K562 (cell line): ENCODE data around the gene COX15. TPM values are rescaled to one million over a fixed set of nuclear protein-coding genes. Genes with fewer than 3 reads are reported as not detected.

ENCODE experiments used
- CC2D1A ChIP-seq: fragments of 450-650 bp; IDR thresholded peaks from 2 replicates; pipeline ENCODE4 v1.6.1; 2017; ENCODE audit warnings: mild to moderate bottlenecking
- DNMT1 ChIP-seq: fragments of 450-650 bp; IDR thresholded peaks from 2 replicates; pipeline ENCODE4 v1.6.1; 2016; ENCODE audit warnings: antibody characterized with exemption, mild to moderate bottlenecking
- GATA2 ChIP-seq: sonication (generic); formaldehyde crosslinking; IDR thresholded peaks from 2 replicates; pipeline ENCODE4 v1.4.0; 2020; ENCODE audit warnings: mild to moderate bottlenecking, missing genetic modification reagents
- HINFP ChIP-seq: fragments of 450-650 bp; conservative IDR thresholded peaks from 2 replicates; pipeline ENCODE4 v1.6.1; 2016; ENCODE audit warnings: missing genetic modification characterization, low read depth, mild to moderate bottlenecking, control low read depth, missing compliant biosample characterization
- KLF13 ChIP-seq: fragments of 450-650 bp; IDR thresholded peaks from 2 replicates; pipeline ENCODE4 v1.6.1; 2016; ENCODE audit warnings: missing genetic modification characterization, low read depth, mild to moderate bottlenecking, missing compliant biosample characterization, moderate library complexity, borderline replicate concordance
- MTA3 ChIP-seq: fragments of 450-650 bp; formaldehyde crosslinking; IDR thresholded peaks from 2 replicates; pipeline ENCODE4 v1.6.1; 2017; ENCODE audit warnings: mild to moderate bottlenecking, borderline replicate concordance
- NFRKB ChIP-seq: fragments of 450-650 bp; IDR thresholded peaks from 2 replicates; pipeline ENCODE4 v1.6.1; 2016; ENCODE audit warnings: low read depth
- NR2C2 ChIP-seq, 2 experiments: fragments of 200-800 bp in 1 of 2; sonication (Bioruptor generic) in 1 of 2; sonication (generic) in 1 of 2; formaldehyde crosslinking in 1 of 2; IDR thresholded peaks; 2 replicates each; pipeline versions ENCODE4 v1.6.1 to v1.8.0; 2016 to 2022; ENCODE audit warnings: mild to moderate bottlenecking in 1 of 2, missing compliant biosample characterization in 1 of 2, missing genetic modification characterization in 1 of 2, missing genetic modification reagents in 1 of 2
- NUFIP1 ChIP-seq: fragments of 450-650 bp; IDR thresholded peaks from 2 replicates; pipeline ENCODE4 v1.6.1; 2018; ENCODE audit not compliant: partially characterized antibody
- PATZ1 ChIP-seq: fragments of 250-450 bp; sonication (Bioruptor Pico); IDR thresholded peaks from 2 replicates; pipeline ENCODE4 v1.5.0; 2020; ENCODE audit warnings: mild to moderate bottlenecking, borderline replicate concordance
- PCBP2 ChIP-seq: fragments of 200-400 bp; formaldehyde crosslinking; IDR thresholded peaks from 2 replicates; pipeline ENCODE4 v1.6.1; 2018; ENCODE audit warnings: low read length, low read depth, mild to moderate bottlenecking, moderate library complexity; ENCODE audit not compliant: poor library complexity, severe bottlenecking
- POLR2A ChIP-seq: fragments of 450-650 bp; conservative IDR thresholded peaks from 2 replicates; pipeline ENCODE4 v1.6.1; 2016
- PTRF ChIP-seq: fragments of 450-650 bp; IDR thresholded peaks from 2 replicates; pipeline ENCODE4 v1.6.1; 2016; ENCODE audit warnings: mild to moderate bottlenecking, missing genetic modification characterization, missing compliant biosample characterization
- RFX5 ChIP-seq: IDR thresholded peaks from 2 replicates; pipeline ENCODE4 v1.6.1; 2011; ENCODE audit warnings: low read depth, mild to moderate bottlenecking, improper control_type of control experiment, low read length
- ZBTB7A ChIP-seq: IDR thresholded peaks from 2 replicates; pipeline ENCODE4 v1.6.1; 2011; ENCODE audit warnings: low read depth, mild to moderate bottlenecking, low read length, moderate library complexity, borderline replicate concordance; ENCODE audit not compliant: control insufficient read depth
- ZEB2 ChIP-seq: fragments of 450-650 bp; IDR thresholded peaks from 2 replicates; pipeline ENCODE4 v1.6.1; 2016
- ZNF316 ChIP-seq: fragments of 450-650 bp; IDR thresholded peaks from 2 replicates; pipeline ENCODE4 v1.6.1; 2016
- polyA plus RNA-seq, 8 experiments: library from polyadenylated mRNA; depleted of rRNA in 4 of 8; stranded (reverse) in 5 of 8; unstranded in 3 of 8; fragments of >200 nt; fragmentation: Nextera tagmentation in 2 of 8; fragmentation: Illumina TruSeq in 1 of 8; extraction: Ambion mirVana in 2 of 8; extraction: Trizol in 1 of 8; gene quantifications; 2 replicates each; pipeline versions ENCODE4 v1.2.1 to v1.2.3, GENCODE V29; 2011 to 2014; ENCODE audit warnings: inconsistent platforms in 1 of 8, missing spikeins in 1 of 8
- total RNA-seq, 7 experiments: library from RNA; depleted of rRNA in 6 of 7; stranded (reverse); fragments of >200 nt in 6 of 7; fragmentation: Illumina TruSeq in 2 of 7; extraction: Trizol in 2 of 7; gene quantifications; 2 replicates each; pipeline versions ENCODE4 v1.2.1 to v1.2.3, GENCODE V29; 2011 to 2021; ENCODE audit warnings: low replicate concordance in 1 of 7
- TF ChIP-seq, protein P1 (sequence below): fragments of 250-450 bp; sonication (Bioruptor Pico); IDR thresholded peaks from 2 replicates; pipeline ENCODE4 v1.4.0; 2020; ENCODE audit warnings: mild to moderate bottlenecking, moderate library complexity, borderline replicate concordance
- TF ChIP-seq, protein P2 (sequence below): fragments of 450-650 bp; formaldehyde crosslinking; IDR thresholded peaks from 2 replicates; pipeline ENCODE4 v1.4.0; 2020; ENCODE audit warnings: mild to moderate bottlenecking, moderate library complexity

COX15 gene
- total and polyA plus RNA-seq, 9 of the 15 experiments (the other 6 are each of a cell fraction or from before 2014, with no cell fraction given): 17.4 to 45.1 (median 23.7) TPM

DNA sequence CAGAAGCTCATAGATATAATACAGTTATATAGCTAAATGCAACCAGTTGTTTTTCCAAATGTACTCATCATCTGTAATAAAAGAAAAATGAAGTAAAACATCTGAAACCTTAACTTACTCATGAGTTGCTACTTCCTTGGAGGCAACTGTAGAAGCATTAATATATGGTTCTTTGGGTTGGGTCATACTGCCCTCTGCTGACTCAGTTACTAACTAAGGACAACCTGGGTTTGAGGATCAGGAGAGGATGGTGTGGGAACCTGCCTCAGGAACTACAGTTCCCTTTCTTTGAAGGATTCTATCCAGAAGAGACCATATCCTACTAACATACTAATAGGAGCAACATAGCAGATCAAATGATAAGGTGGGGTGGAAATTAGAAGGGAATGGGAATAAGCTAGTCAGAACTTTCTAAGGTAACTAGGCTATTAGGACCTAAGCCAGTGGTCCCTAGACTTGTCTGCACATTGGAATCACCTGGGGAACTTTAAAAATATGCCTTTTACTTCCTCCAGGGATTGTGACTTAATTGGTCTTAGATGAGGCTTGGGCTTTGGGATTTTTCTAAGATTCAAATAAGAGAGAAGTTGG, 20.7 kb downstream of the COX15 start (continued):
- TF ChIP-seq, protein P1, sequence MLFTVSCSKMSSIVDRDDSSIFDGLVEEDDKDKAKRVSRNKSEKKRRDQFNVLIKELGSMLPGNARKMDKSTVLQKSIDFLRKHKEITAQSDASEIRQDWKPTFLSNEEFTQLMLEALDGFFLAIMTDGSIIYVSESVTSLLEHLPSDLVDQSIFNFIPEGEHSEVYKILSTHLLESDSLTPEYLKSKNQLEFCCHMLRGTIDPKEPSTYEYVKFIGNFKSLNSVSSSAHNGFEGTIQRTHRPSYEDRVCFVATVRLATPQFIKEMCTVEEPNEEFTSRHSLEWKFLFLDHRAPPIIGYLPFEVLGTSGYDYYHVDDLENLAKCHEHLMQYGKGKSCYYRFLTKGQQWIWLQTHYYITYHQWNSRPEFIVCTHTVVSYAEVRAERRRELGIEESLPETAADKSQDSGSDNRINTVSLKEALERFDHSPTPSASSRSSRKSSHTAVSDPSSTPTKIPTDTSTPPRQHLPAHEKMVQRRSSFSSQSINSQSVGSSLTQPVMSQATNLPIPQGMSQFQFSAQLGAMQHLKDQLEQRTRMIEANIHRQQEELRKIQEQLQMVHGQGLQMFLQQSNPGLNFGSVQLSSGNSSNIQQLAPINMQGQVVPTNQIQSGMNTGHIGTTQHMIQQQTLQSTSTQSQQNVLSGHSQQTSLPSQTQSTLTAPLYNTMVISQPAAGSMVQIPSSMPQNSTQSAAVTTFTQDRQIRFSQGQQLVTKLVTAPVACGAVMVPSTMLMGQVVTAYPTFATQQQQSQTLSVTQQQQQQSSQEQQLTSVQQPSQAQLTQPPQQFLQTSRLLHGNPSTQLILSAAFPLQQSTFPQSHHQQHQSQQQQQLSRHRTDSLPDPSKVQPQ (CRISPR knock-in tag): no peak
- TF ChIP-seq ZNF316 (peak; percentile 26; the same call in 1 of the 2 replicates), NFRKB (no peak), NR2C2 (CRISPR knock-in tag; IDR thresholded peaks at IDR 0.05) (no peak), NR2C2 (tag; IDR thresholded peaks at IDR 0.05) (no peak), KLF13 (tag) (no peak), PTRF (tag) (no peak), ZEB2 (no peak), CC2D1A (no peak), MTA3 (no peak), PCBP2 (no peak), PATZ1 (CRISPR knock-in tag) (no peak), ZBTB7A (no peak), NUFIP1 (no peak), POLR2A (no peak), GATA2 (CRISPR knock-in tag) (no peak), DNMT1 (no peak), HINFP (tag) (no peak), RFX5 (0 out of 2 replicates have a peak, but pooled peaks have one; percentile 45)
- TF ChIP-seq, protein P2, sequence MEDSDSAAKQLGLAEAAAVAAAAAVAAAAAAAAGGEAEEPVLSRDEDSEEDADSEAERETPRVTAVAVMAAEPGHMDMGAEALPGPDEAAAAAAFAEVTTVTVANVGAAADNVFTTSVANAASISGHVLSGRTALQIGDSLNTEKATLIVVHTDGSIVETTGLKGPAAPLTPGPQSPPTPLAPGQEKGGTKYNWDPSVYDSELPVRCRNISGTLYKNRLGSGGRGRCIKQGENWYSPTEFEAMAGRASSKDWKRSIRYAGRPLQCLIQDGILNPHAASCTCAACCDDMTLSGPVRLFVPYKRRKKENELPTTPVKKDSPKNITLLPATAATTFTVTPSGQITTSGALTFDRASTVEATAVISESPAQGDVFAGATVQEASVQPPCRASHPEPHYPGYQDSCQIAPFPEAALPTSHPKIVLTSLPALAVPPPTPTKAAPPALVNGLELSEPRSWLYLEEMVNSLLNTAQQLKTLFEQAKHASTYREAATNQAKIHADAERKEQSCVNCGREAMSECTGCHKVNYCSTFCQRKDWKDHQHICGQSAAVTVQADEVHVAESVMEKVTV (CRISPR knock-in tag): peak; percentile 63
